Adipose tissue (tissue), 3 donors: ENCODE measurements around the gene ZMYND12. TPM values are rescaled to one million over a fixed set of nuclear protein-coding genes. Genes with fewer than 3 reads are reported as not detected.

ENCODE experiments used
- H3K27ac ChIP-seq: one replicate; pipeline ENCODE4 v1.5.1; 2013; ENCODE audit warnings: low read depth, low read length
- WGBS, 3 donors: extraction: QIAGEN DNeasy Blood & Tissue Kit; methylation state at CpG; one replicate each; pipeline ENCODE4 v1.1.7; 2013; 5-methylcytosine and 5-hydroxymethylcytosine counted together
- polyA plus RNA-seq, 3 donors: library from polyadenylated mRNA; stranded (reverse); fragments of 200-250 nt; gene quantifications; one replicate each; pipeline ENCODE4 v1.2.3, GENCODE V29; 2013
- donor health status: healthy with polysubstance abuse.
- donor health status: Bipolar disorder and iron deficiency.
- donor health status: healthy.

Gene ZMYND12
- polyA plus RNA-seq, 3 donors = 1.5 to 2.0 (median 1.7) TPM

GRCh38 chr1:42450061-42450460 is 5.8 kb downstream of the ZMYND12 start:
- no peak overlapping the region for H3K27ac ChIP-seq
- WGBS, 3 donors = 81 to 92% (median 84%) methylated on average over 1 of the region's 1 CpG

DNA sequence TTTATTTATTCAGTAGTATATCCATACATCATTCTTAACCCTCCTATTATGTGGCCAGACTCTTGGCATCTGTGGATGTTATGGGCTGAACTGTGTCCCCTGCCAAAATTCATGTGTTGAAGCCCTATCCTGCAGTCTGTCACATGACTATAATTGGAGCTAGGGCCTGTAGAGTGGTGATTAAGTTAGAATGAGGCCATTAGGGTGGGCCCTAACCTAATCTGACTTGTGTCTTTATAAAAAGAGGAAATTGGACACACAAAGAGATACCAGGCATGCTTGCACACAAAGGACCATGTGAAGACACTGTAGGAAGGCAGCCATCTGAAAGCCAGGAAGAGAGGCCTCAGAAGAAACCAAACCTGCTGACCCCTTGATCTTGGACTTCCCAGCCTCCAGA is 6.6 kb downstream of the ZMYND12 start:
- H3K27ac ChIP-seq = no peak overlapping the region

GRCh38 chr1:42442662-42443061 is 13.2 kb downstream of the ZMYND12 start:
- WGBS, 3 donors = 28 to 32% (median 30%) methylated on average over 2 of the region's 2 CpGs

GRCh38 chr1:42439940-42440339 is 15.9 kb downstream of the ZMYND12 start:
- WGBS, 3 donors = 63 to 79% (median 71%) methylated on average over 2 of the region's 2 CpGs
- no peak overlapping the region for H3K27ac ChIP-seq

More at GRCh38 chr1:42442662-42443061, 13.2 kb downstream of the ZMYND12 start:
- no peak overlapping the region for H3K27ac ChIP-seq

DNA sequence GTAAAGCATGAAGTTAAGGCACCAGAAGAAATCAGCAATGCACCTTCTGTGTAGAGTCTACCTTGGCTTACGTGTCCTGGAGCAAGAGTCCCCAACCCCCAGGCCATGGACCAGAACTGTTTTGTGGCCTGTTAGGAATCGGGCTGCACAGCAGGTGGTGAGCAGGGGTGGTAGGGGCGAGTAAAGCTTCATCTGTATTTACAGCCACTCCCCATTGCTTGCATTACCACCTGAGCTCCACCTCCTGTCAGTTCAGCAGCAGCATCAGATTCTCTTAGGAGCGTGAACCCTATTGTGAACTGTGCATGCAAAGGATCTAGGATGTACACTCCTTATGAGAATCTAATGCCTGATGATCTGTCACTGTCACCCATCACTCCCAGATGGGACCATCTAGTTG is 21.5 kb downstream of the ZMYND12 start:
- WGBS, 3 donors = 89 to 95% (median 93%) methylated on average over 4 of the region's 4 CpGs
- H3K27ac ChIP-seq = no peak overlapping the region

- H3K27ac ChIP-seq = no peak overlapping the region
- WGBS, 3 donors = 82 to 92% (median 86%) methylated on average over 6 of the region's 6 CpGs
Observed at GRCh38 chr1:42433369-42433768, 22.5 kb downstream of the ZMYND12 start.

- H3K27ac ChIP-seq = no peak overlapping the region
- 86 to 92% (median 90%) methylated on average over 4 of the region's 4 CpGs for WGBS, 3 donors
Observed at GRCh38 chr1:42432714-42433113, 23.1 kb downstream of the ZMYND12 start.

DNA sequence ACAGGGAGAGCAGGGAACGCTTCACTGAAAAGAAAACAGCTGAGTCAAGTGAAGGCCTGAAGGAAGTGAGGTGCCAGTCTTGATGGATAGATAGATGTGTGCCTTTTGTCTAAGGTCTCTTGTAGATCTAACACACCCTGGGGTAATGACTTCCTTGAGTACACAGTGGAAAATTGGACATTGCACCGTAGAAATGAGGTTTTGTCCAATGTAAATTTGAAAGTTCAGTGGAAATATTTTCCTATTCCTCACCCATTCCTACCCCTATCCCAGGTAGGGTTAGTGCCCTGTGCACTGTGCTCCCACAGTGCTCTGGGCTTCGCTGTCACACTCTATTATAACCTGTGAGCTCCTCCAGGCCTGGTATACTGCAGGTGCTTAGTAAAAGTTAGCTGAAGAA is 24.3 kb downstream of the ZMYND12 start:
- WGBS, 3 donors = 83 to 88% (median 87%) methylated on average over 3 of the region's 3 CpGs
- no peak overlapping the region for H3K27ac ChIP-seq

GRCh38 chr1:42430286-42431135 is 25.3 kb downstream of the ZMYND12 start:
- WGBS, 3 donors = 80 to 81% (median 80%) methylated on average over 3 of the region's 3 CpGs
- no peak overlapping the region for H3K27ac ChIP-seq

- no peak overlapping the region for H3K27ac ChIP-seq
- 39 to 85% (median 48%) methylated on average over 1 of the region's 1 CpG for WGBS, 3 donors
Observed at GRCh38 chr1:42429603-42430002, 26.2 kb downstream of the ZMYND12 start.

GRCh38 chr1:42427240-42427639 is 28.6 kb downstream of the ZMYND12 start:
- H3K27ac ChIP-seq = no peak overlapping the region
- WGBS, 3 donors = 64 to 87% (median 70%) methylated on average over 4 of the region's 4 CpGs

DNA sequence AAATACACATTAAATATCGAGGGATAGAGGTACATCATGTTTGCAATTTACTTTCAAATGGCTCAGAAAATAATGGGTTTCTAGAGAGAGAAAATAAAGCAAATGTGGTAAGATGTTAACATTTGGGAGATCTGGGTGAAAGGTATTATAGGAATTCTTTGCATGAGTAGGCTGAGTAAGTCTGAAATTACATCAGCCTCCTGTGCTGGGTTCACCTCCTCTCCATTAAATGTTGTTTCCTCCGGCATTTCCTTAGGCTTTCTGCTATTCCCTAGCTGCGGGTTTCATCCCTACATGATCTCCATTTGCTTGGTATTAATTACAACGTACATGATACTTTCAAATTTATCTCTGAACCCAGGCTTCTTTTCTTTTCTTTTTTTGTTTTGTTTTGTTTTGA is 31.6 kb downstream of the ZMYND12 start:
- 79 to 89% (median 79%) methylated on average over 4 of the region's 4 CpGs for WGBS, 3 donors
- no peak overlapping the region for H3K27ac ChIP-seq

DNA sequence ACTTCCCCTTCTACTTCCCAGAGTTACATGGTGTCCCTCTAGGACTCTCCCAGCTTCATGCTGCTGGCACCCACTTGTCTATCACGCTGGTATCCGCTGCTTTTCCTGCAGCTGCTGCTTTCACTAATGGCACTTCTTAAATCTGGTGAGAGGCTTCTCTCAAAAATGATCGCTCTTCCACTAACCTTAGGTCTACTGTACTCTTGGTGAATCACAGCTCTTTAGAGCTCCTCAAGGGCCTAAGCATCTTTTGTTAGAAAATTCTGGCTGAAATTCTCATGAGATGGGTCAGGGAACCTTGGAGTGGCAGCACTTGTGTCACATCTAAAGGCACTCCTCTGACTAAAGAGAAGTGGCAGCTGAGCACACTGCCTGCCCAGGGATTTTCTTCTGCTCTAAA is 32.1 kb downstream of the ZMYND12 start:
- no peak overlapping the region for H3K27ac ChIP-seq
- WGBS, 3 donors = 78 to 93% (median 80%) methylated on average over 3 of the region's 3 CpGs

- WGBS, 3 donors = 69 to 83% (median 79%) methylated on average over 9 of the region's 9 CpGs
Observed at GRCh38 chr1:42422737-42423136, 33.1 kb downstream of the ZMYND12 start.

GRCh38 chr1:42420911-42421585 is 34.8 kb downstream of the ZMYND12 start:
- 6 to 23% (median 21%) methylated on average over 10 of the region's 10 CpGs for WGBS, 3 donors
- no peak overlapping the region for H3K27ac ChIP-seq

More at GRCh38 chr1:42422737-42423136, 33.1 kb downstream of the ZMYND12 start:
- H3K27ac ChIP-seq = no peak overlapping the region

GRCh38 chr1:42420121-42420520 is 35.7 kb downstream of the ZMYND12 start:
- 64 to 79% (median 72%) methylated on average over 7 of the region's 7 CpGs for WGBS, 3 donors
- no peak overlapping the region for H3K27ac ChIP-seq

DNA sequence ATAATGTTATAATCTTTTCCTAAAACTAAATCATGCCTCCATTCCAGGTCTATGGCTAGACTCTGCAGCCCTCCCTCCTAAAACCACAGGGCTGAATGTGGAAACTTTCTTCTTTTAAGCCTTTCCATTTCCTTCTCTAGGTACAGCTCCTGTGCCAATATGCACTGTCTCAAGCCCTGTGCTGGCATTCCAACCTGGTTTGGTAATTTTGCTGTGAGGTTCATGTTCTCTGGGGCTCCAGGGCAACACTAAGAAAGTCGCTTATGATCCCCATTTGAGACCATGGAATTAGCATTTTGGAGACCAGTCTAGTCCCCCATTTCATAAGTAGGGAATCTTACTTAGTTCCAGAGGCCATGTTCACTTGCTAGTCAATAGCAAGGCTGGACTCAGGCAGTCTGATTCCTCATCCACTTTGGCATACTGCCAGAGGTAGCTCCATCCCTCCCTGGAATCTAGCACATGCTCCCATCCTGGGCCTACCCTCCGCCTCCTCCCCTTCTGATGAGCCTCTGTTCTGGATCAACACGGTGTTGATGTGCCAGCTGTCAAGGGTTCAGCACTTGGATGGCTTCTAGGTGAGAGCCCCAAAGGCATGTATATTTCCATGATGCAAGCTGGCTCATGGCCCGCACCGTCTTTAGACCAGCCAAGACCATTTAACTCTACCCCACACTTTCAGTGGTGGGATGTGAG is 36.5 kb downstream of the ZMYND12 start:
- WGBS, 3 donors = 70 to 86% (median 73%) methylated on average over 5 of the region's 5 CpGs
- no peak overlapping the region for H3K27ac ChIP-seq

DNA sequence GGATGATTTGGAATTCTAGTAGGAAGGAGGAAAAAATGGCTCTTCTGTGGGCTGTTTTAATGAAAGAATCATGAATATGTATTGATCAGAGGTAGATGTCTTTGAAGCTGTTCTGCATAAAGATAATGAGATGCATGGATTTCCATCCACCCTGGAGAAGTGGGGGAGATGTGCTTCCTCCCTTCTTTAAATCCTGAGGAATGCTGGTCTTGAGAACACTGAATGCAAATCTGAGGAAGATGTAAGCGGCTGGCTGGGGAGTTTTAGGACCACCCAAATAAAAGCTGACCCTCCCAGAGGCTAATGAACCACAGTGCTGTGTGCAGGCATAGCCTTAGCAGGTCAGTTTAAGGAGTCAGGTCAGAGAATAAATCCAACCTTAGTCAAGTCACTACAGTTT is 37.3 kb downstream of the ZMYND12 start:
- 94 to 100% (median 95%) methylated on average over 1 of the region's 1 CpG for WGBS, 3 donors
- H3K27ac ChIP-seq = no peak overlapping the region

- 40 to 93% (median 58%) methylated on average over 3 of the region's 3 CpGs for WGBS, 3 donors
Observed at GRCh38 chr1:42417166-42417565, 38.7 kb downstream of the ZMYND12 start.

More at GRCh38 chr1:42417166-42417565, 38.7 kb downstream of the ZMYND12 start:
- no peak overlapping the region for H3K27ac ChIP-seq
